Peyer's patch (tissue), 4 donors: Measurements from ENCODE around the gene COL6A3. TPM values are rescaled to one million over a fixed set of nuclear protein-coding genes. Genes with fewer than 3 reads are reported as not detected.

ENCODE experiments used
- DNase-seq, 3 donors: peaks; one replicate each; pipeline ENCODE4 v3.0.0-alpha.2; 2017 to 2019
- H3K27ac ChIP-seq, 4 donors: fragments of 200-600 bp; sonication (generic); one replicate each; pipeline ENCODE4 v1.5.1; 2016 to 2019
- H3K27me3 ChIP-seq, 2 donors: fragments of 200-600 bp; sonication (generic); one replicate each; pipeline ENCODE4 v1.5.1; 2019
- H3K36me3 ChIP-seq, 3 donors: fragments of 200-600 bp; sonication (generic); one replicate each; pipeline ENCODE4 v1.5.1; 2016 to 2019
- H3K4me1 ChIP-seq, 4 donors: fragments of 200-600 bp; sonication (generic); one replicate each; pipeline ENCODE4 v1.5.1; 2016 to 2019
- H3K4me3 ChIP-seq, 4 donors: fragments of 200-600 bp; sonication (generic); 1 replicate in 3 of 4; 2 replicates in 1 of 4; pipeline ENCODE4 v1.5.1; 2016 to 2019; ENCODE audit warnings: mild to moderate bottlenecking in 1 of 4
- H3K9me3 ChIP-seq, 4 donors: fragments of 200-600 bp; sonication (generic); one replicate each; pipeline ENCODE4 v1.5.1; 2016 to 2019; ENCODE audit warnings: mild to moderate bottlenecking in 1 of 4
- POLR2A ChIP-seq, 2 donors: fragments of 450-650 bp; IDR thresholded peaks; one replicate each; pipeline ENCODE4 v1.5.1; 2017; ENCODE audit warnings: antibody characterized with exemption in 2 of 2, mild to moderate bottlenecking in 2 of 2, moderate library complexity in 2 of 2
- total RNA-seq, 4 donors: library from RNA; depleted of rRNA; stranded (reverse); fragments of >200 nt; gene quantifications; one replicate each; pipeline ENCODE4 v1.1.0, GENCODE V29; 2016
- TF ChIP-seq, protein P1 (sequence below), 6 experiments: fragments of 450-650 bp in 4 of 6; fragments of 200-600 bp in 2 of 6; sonication (generic) in 1 of 6; IDR thresholded peaks; one replicate each; pipeline ENCODE4 v1.5.1; 2017 to 2019; ENCODE audit warnings: antibody characterized with exemption in 6 of 6, mild to moderate bottlenecking in 3 of 6, moderate library complexity in 1 of 6

COL6A3 gene
- total RNA-seq, 4 donors from 2014 or later, result 51.7 to 172 (median 71.0) TPM

DNA sequence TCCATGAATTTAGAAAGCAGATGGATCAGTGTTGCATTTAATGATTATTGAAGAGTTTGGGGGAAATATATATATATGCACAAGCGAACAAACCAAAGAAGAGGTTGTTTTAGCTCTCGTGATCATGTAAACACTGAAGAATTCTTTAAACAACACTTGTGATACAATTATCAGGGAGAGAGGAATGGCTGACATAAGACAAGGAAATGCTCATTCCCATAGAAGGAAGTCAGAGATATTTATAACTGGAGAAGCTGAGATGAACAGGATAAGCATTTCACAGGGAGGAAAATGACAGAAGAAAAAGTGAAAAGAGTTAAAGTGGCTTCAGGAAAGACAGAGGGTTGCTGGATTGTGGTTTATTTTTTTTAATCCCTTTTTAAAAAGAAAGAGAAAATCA lies 10.6 kb upstream of the COL6A3 start:
- Histone ChIP-seq H3K4me1 (no peaks in the 10 kb centered on the region), H3K36me3 (no peaks in the 10 kb centered on the region), H3K4me3 (no peak overlapping the region), H3K9me3 (no peaks in the 10 kb centered on the region), H3K27me3 (no peaks in the 10 kb centered on the region), H3K27ac (no peak overlapping the region)
- DNase-seq, result no peak
- TF ChIP-seq POLR2A (IDR thresholded peaks at IDR 0.05), result no peak
- TF ChIP-seq, protein P1, sequence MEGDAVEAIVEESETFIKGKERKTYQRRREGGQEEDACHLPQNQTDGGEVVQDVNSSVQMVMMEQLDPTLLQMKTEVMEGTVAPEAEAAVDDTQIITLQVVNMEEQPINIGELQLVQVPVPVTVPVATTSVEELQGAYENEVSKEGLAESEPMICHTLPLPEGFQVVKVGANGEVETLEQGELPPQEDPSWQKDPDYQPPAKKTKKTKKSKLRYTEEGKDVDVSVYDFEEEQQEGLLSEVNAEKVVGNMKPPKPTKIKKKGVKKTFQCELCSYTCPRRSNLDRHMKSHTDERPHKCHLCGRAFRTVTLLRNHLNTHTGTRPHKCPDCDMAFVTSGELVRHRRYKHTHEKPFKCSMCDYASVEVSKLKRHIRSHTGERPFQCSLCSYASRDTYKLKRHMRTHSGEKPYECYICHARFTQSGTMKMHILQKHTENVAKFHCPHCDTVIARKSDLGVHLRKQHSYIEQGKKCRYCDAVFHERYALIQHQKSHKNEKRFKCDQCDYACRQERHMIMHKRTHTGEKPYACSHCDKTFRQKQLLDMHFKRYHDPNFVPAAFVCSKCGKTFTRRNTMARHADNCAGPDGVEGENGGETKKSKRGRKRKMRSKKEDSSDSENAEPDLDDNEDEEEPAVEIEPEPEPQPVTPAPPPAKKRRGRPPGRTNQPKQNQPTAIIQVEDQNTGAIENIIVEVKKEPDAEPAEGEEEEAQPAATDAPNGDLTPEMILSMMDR (IDR thresholded peaks at IDR 0.05), result no peak

DNA sequence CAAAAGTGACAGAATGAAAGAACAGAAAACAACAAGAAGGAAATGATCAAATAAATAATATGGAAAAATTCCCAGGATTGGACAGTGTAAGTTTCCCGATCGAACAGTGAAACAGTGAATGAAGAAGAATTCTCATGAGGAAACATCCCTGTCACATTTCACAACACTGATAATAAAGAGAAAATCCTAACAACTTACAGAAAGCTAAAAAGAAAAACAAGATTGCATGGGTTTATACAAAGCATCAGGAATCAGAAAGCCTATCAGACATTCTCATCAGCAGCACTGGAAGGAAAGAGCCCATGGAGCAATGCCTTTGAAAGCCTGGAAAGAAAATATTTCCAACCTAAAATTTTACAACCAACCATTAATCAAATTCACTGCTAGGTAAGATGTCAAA lies 9.9 kb upstream of the COL6A3 start:
- no peaks in the 10 kb centered on the region for H3K36me3 ChIP-seq
- TF ChIP-seq, protein P1 (IDR thresholded peaks at IDR 0.05), result no peak
- no peak for TF ChIP-seq POLR2A (IDR thresholded peaks at IDR 0.05)
- no peaks in the 10 kb centered on the region for H3K9me3 ChIP-seq
- no peak overlapping the region for H3K4me3 ChIP-seq
- no peak for DNase-seq
- H3K4me1 ChIP-seq, result no peaks in the 10 kb centered on the region
- no peak overlapping the region for H3K27ac ChIP-seq
- no peaks in the 10 kb centered on the region for H3K27me3 ChIP-seq

DNA sequence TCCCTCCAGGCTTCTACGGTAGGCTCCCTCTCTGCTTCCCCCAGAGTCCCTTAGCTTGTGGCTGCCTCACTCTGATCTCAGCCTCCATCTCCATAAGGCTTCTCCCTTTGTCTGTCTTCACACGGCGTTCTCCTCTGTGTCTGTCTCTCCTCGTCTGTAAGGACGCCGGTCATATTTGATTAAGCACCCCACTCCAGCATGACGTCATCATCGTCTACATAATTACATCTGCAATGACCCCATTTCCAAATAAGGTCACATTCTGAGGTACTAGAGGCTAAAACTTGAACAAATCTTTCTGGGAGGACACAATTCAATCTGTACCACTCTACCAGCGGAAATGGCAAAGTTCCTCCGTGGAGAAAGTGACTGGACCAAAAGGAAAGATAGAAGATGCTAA lies 8.3 kb upstream of the COL6A3 start:
- Histone ChIP-seq H3K27ac (peak overlapping the region; percentile 52 to 70 (median 60)), H3K4me3 (no peak overlapping the region), H3K36me3 (no peaks in the 10 kb centered on the region), H3K4me1 (no peaks in the 10 kb centered on the region), H3K9me3 (no peaks in the 10 kb centered on the region), H3K27me3 (no peaks in the 10 kb centered on the region)
- TF ChIP-seq, protein P1 (IDR thresholded peaks at IDR 0.05), result no peak
- no peak for TF ChIP-seq POLR2A (IDR thresholded peaks at IDR 0.05)
- no peak for DNase-seq

DNA sequence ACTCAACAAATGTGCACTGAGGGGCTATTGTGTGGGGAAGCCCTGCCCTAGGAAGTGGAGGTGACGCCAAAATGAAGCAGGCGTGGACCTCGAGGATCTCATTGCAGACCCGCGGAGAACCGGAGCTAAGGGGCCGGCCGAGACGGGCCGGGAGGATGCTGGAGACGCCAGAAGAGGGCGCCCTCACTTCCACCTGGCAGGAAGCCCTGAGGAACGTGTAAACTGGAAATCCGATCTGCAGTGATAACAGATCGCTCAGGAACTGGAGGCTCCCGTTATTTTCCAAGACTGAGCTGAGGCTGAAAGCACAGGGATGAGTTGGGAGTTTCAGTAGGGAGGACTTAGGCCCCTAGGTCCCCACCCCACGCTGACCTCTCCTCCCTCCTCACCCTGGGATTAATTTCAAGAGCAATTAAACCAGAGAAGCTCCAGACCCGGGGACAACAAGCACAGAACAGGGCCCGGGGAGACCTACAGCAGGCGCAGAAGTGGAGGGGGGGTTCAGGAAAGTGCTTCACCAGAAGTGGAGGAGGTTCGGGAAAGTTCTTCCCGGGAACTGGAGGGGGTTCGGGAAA lies 7.7 kb upstream of the COL6A3 start:
- TF ChIP-seq, protein P1 (IDR thresholded peaks at IDR 0.05), result peak; percentile 10 to 68 (median 66)
- no peak for TF ChIP-seq POLR2A (IDR thresholded peaks at IDR 0.05)
- Histone ChIP-seq H3K4me1 (no peaks in the 10 kb centered on the region), H3K9me3 (no peaks in the 10 kb centered on the region), H3K36me3 (no peaks in the 10 kb centered on the region), H3K4me3 (no peak overlapping the region), H3K27me3 (no peaks in the 10 kb centered on the region), H3K27ac (peak overlapping the region; percentile 52 to 70 (median 60))
- DNase-seq, result peak; percentile 49 to 87 (median 84)

DNA sequence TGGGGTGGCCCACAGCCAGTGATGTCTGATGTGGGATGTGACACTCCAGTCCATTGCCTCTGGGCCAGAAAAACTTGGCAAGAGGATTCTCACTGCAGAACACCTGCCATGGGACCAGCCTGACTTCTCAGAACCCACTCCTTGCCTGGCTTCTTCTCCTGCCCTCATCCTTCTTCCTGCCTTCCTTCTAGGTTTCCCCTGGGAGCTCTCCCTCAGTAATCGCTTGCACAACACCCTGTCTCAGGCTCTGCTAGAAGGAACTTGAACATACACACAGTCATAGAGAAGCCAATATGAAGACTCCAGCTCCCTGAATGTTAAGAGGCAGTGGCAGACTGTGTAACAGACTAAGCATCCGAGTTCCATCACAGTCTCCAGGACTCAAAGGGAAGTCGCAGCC lies 4.3 kb upstream of the COL6A3 start:
- no peak for TF ChIP-seq POLR2A (IDR thresholded peaks at IDR 0.05)
- TF ChIP-seq, protein P1 (IDR thresholded peaks at IDR 0.05), result no peak
- H3K36me3 ChIP-seq, result no peaks in the 10 kb centered on the region
- H3K27me3 ChIP-seq, result no peaks in the 10 kb centered on the region
- no peak overlapping the region for H3K27ac ChIP-seq
- no peaks in the 10 kb centered on the region for H3K9me3 ChIP-seq
- no peak overlapping the region for H3K4me3 ChIP-seq
- no peak for DNase-seq
- no peaks in the 10 kb centered on the region for H3K4me1 ChIP-seq
